Subcutaneous adipose tissue (tissue), 4 donors: Measurements from ENCODE around the gene SHISAL2A. TPM values are rescaled to one million over a fixed set of nuclear protein-coding genes. Genes with fewer than 3 reads are reported as not detected.

Experiments used
- total RNA-seq, 4 donors: library from RNA; depleted of rRNA; stranded (reverse); fragments of >200 nt; gene quantifications; one replicate each; pipeline ENCODE4 v1.1.0, GENCODE V29; 2016
- TF ChIP-seq, protein P1 (sequence below): fragments of 450-650 bp; IDR thresholded peaks from one replicate; pipeline ENCODE4 v1.5.1; 2016; ENCODE audit warnings: low read depth, mild to moderate bottlenecking, control low read depth, antibody characterized with exemption, moderate library complexity

The SHISAL2A gene
- total RNA-seq, 4 donors from 2014 or later = not detected

DNA sequence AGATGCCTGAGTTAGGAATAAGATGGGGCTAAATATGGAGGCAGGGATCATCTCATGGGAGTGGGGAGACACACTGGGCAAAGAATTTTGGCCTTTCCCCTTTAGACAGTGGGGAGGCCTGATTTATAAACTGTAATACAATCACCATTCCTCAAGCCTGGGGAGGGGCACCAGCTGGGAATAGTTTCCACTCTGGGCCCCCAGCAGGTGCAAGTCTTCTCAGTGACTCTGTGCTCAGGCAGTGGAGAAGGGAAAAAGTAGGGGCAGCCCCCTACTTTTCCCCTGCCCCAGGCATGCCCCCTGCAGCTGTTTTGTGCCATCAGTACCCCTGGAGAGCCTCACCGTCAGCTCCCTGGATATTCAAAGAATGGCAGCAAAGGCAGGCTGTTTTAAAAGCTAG lies 46.1 kb downstream of the SHISAL2A start:
- TF ChIP-seq, protein P1, sequence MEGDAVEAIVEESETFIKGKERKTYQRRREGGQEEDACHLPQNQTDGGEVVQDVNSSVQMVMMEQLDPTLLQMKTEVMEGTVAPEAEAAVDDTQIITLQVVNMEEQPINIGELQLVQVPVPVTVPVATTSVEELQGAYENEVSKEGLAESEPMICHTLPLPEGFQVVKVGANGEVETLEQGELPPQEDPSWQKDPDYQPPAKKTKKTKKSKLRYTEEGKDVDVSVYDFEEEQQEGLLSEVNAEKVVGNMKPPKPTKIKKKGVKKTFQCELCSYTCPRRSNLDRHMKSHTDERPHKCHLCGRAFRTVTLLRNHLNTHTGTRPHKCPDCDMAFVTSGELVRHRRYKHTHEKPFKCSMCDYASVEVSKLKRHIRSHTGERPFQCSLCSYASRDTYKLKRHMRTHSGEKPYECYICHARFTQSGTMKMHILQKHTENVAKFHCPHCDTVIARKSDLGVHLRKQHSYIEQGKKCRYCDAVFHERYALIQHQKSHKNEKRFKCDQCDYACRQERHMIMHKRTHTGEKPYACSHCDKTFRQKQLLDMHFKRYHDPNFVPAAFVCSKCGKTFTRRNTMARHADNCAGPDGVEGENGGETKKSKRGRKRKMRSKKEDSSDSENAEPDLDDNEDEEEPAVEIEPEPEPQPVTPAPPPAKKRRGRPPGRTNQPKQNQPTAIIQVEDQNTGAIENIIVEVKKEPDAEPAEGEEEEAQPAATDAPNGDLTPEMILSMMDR = no peak

DNA sequence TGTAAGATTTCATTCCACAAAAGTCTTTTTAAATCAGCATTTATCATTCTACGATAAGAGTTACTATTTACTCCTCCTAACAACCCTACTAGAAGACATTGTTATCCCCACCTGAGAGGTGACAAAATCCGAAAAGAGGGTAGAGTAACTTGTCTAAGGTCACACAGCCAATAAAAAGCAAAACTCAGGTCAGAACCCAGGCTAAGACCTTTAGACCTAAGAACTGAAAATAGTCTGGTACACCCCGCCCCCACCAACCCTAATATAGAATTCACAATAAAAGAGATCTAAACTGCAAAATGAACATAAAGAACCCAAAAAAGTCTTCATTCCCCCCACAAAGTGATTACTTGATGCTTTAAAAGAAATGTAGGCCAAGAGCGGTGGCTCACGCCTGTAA lies 46.5 kb downstream of the SHISAL2A start:
- TF ChIP-seq, protein P1 = no peak

DNA sequence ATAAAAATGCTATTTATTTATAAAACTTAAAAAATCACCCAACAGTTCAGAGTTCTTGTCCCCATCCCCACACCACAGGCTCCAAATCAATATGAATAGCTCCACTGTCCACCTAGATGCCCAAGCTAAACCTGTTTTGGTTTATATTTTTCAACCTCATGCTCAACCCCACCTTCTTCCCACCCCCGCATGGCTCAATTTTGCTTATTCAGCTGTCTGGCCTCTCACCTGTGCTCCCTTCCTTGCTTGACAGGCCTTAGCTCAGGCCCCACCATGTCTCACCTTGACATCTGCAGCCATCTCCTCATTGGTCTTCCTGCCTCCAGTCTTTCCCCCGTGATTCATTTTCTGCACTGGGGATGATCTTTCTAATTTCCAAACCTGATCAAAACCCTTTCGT lies 47.4 kb downstream of the SHISAL2A start:
- TF ChIP-seq, protein P1 = no peak

DNA sequence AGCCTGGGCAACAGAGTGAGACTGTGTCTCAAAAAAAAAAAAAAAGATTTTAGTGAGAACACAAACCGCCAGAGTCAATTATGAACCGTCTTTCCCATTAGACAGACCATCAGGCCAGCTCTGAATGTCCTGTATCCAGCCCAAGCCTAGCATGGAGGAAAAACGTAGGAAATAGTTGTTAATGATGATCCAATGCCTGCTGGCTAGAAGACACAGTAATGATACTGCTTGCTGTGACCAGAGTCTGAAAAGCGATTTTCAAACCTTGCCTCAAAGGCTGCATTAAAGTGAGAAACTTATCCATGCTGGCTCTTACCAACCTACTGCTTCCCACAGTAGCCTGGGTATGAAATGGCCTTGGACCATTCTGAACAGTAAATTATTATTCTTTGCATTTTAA lies 48.2 kb downstream of the SHISAL2A start:
- TF ChIP-seq, protein P1 = no peak

DNA sequence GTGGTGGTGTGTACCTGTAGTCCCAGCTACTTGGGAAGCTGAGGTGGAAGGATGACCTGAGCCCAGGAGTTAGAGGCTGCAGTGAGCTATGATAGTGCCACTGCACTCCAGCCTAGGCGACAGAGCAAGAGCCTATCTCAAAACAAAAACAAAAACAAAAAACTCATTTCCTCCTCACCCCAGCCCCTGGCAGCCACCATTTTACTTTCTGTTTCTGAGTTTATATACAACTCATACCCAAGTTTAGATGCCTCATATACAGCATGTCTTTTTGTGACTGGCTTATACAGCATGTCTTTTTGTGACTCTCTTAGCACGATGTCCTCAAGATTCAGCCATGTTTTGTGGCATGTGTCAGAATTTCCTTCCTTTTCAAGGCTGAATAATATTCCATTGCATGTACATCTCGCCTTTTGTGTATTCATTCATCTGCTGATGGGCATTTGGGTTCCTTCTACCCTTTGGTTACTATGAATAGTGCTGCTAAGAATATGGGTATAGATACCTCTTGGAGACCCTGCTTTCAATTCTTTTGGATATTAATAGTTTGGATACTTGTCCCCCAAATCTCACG lies 50.5 kb downstream of the SHISAL2A start:
- TF ChIP-seq, protein P1 = no peak

DNA sequence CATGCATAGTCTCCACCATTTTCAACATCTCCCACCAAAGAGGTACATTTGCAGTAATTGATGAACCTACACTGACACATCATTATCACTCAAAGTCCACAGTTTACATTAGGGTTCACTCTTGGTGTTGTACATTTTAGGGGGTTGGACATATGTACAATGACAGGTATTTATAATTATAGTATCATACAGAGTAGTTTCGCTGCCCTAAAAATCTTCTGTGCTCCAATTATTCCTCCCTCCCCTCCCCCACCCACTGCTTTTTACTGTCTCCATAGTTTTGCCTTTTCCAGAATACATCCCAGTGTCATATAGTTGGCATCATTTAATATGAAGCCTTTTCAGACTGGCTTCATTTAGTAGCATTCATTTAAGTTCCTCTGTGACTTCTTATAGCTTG lies 51.6 kb downstream of the SHISAL2A start:
- TF ChIP-seq, protein P1 = no peak

DNA sequence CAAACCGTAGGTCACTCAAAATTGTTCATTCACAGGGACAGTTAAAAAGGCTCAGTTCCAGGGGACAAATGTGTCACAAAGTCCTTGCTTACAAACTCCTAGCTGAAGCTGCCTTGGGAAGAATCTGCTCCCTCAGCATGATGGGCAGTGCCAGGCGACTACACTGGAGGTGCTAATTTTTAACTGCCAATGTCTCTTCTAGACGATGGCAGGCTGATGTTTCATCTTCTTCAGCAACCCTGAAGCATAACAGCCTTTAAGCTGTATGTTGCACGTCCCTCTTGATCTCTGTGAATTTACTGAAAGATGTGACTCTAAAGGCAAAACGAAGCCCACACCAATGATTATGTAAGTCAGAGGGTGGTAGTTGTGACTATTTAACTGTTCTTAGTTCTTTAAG lies 53.9 kb downstream of the SHISAL2A start:
- TF ChIP-seq, protein P1 = no peak
